ENCODE results near the gene PPFIBP2.

DNA sequence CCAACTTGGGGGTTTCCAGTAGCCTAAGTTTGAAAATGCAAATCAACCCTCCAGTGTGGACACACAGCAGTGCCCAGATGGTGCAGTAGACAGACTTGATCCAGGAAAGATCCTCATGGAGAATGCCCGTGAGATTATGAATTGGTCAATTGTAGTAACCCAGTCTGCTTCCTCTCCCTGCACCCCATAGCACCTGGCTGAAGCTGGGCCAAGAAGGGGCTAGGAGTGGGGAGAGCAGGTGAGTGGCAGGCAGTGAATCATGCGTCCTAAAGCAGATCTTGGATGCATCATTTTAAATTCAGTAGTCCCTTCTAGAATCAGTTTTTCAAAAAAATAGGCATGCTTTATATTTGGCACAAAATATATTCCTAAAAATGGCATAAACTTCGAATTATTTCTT is 107.3 kb downstream of the PPFIBP2 start:
- TF ChIP-seq, protein P1, sequence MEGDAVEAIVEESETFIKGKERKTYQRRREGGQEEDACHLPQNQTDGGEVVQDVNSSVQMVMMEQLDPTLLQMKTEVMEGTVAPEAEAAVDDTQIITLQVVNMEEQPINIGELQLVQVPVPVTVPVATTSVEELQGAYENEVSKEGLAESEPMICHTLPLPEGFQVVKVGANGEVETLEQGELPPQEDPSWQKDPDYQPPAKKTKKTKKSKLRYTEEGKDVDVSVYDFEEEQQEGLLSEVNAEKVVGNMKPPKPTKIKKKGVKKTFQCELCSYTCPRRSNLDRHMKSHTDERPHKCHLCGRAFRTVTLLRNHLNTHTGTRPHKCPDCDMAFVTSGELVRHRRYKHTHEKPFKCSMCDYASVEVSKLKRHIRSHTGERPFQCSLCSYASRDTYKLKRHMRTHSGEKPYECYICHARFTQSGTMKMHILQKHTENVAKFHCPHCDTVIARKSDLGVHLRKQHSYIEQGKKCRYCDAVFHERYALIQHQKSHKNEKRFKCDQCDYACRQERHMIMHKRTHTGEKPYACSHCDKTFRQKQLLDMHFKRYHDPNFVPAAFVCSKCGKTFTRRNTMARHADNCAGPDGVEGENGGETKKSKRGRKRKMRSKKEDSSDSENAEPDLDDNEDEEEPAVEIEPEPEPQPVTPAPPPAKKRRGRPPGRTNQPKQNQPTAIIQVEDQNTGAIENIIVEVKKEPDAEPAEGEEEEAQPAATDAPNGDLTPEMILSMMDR (IDR thresholded peaks at IDR 0.05): no peak
- TF ChIP-seq EZH2 (IDR thresholded peaks at IDR 0.05): no peak

All from neural progenitor cell (in vitro differentiated cells).